ENCODE measurements around the gene RASL12. TPM values are rescaled to one million over a fixed set of nuclear protein-coding genes. Genes with fewer than 3 reads are reported as not detected.

Gene RASL12
- total RNA-seq, 1 experiment from 2014 or later, result 0.12 TPM

GRCh38 chr15:65087873-65088642 lies 20.3 kb upstream of the RASL12 start:
- Mint-ChIP-seq H3K4me1 (ENCODE audit: low read depth, unreplicated experiment) (peaks cover 9% of the 10 kb centered on the region), H3K27me3 (ENCODE audit: unreplicated experiment) (peaks cover 28% of the 10 kb centered on the region), H3K9me3 (ENCODE audit: low read depth, unreplicated experiment) (no peaks in the 10 kb centered on the region), H3K27ac (ENCODE audit: unreplicated experiment) (no peak overlapping the region), H3K36me3 (ENCODE audit: insufficient read depth, unreplicated experiment) (no peaks in the 10 kb centered on the region), H3K4me3 (ENCODE audit: low read depth, unreplicated experiment) (no peak overlapping the region)
- CTCF ChIA-PET, result interaction anchor here (0.6 to 2.2 kb wide), 4 partner anchors 13 to 207 kb away, joined by 4 to 12 read pairs (median 8); no protein-coding TSS in a partner anchor
- DNase-seq, result no peak
- intact Hi-C loops (cut with micrococcal nuclease; ENCODE audit: unreplicated experiment), result loop anchor here (2.0 kb wide), 1 partner anchor 33 kb away; no protein-coding TSS in a partner anchor
- no peak for TF ChIP-seq CTCF (IDR thresholded peaks at IDR 0.05; ENCODE audit: unreplicated experiment)
- no TSS peak for BruUV-seq (replicated peaks)

DNA sequence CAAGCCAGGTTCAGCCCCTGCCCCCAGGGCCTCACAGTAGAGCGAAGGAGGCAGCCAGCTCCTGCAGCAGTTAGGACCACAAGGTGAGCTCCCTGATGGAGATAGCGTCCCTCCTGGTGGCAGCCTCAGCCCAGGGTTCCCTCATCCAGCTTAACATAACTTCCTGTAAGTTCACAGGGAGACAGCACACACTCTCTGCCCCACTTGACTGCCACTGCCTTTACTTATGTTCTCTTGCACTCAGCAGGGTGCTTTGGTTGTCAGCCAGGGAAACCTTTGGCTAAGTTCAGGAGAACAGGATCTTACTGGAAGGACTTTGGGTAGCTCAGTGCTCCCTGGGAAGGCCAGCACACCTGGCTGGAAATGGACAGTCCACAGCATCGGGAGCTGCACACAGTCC lies 19.6 kb upstream of the RASL12 start:
- Mint-ChIP-seq H3K4me3 (ENCODE audit: low read depth, unreplicated experiment) (no peak overlapping the region), H3K9me3 (ENCODE audit: low read depth, unreplicated experiment) (no peaks in the 10 kb centered on the region), H3K36me3 (ENCODE audit: insufficient read depth, unreplicated experiment) (no peaks in the 10 kb centered on the region), H3K27me3 (ENCODE audit: unreplicated experiment) (peaks cover 35% of the 10 kb centered on the region), H3K27ac (ENCODE audit: unreplicated experiment) (no peak overlapping the region), H3K4me1 (ENCODE audit: low read depth, unreplicated experiment) (peaks cover 15% of the 10 kb centered on the region)
- intact Hi-C loops (cut with micrococcal nuclease; ENCODE audit: unreplicated experiment), result loop anchor here (2.0 kb wide), 1 partner anchor 33 kb away; no protein-coding TSS in a partner anchor
- no TSS peak for BruUV-seq (replicated peaks)
- TF ChIP-seq CTCF (IDR thresholded peaks at IDR 0.05; ENCODE audit: unreplicated experiment), result no peak
- no peak for DNase-seq
- CTCF ChIA-PET, result interaction anchor here (0.6 to 2.2 kb wide), 5 partner anchors 14 to 338 kb away, joined by 3 to 12 read pairs (median 6); no protein-coding TSS in a partner anchor

DNA sequence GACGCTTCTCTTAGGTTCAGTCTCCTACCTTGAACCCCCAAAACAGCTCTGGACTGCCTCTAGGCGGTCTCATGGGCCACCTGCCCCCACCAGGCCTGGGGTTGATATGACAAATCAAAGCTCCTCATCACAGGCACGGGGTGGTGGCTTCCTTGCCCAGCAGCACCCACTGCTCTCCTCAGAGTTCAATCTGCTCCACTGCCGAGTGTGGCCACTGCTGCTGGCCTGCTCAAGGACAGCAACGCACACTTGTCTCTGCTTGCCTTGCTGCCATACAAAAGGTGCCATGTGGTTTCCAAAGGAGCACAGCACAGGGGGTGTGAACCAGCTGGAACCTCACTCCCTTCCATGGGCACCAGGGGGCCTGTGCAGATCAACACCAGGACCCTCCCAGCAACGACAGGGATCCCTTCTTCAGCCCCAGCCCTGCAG lies 18.9 kb upstream of the RASL12 start:
- no TSS peak for BruUV-seq (replicated peaks)
- Mint-ChIP-seq H3K4me3 (ENCODE audit: low read depth, unreplicated experiment) (no peak overlapping the region), H3K9me3 (ENCODE audit: low read depth, unreplicated experiment) (no peaks in the 10 kb centered on the region), H3K27me3 (ENCODE audit: unreplicated experiment) (peaks cover 42% of the 10 kb centered on the region), H3K27ac (ENCODE audit: unreplicated experiment) (no peak overlapping the region), H3K36me3 (ENCODE audit: insufficient read depth, unreplicated experiment) (no peaks in the 10 kb centered on the region), H3K4me1 (ENCODE audit: low read depth, unreplicated experiment) (peaks cover 21% of the 10 kb centered on the region)
- CTCF ChIA-PET, result interaction anchor here (0.6 to 2.2 kb wide), 5 partner anchors 15 to 53 kb away, joined by 4 to 12 read pairs (median 6); no protein-coding TSS in a partner anchor
- no peak for DNase-seq
- no peak for TF ChIP-seq CTCF (IDR thresholded peaks at IDR 0.05; ENCODE audit: unreplicated experiment)
- intact Hi-C loops (cut with micrococcal nuclease; ENCODE audit: unreplicated experiment), result loop anchor here (2.0 kb wide), 1 partner anchor 32 kb away; no protein-coding TSS in a partner anchor

GRCh38 chr15:65085990-65086679 lies 18.3 kb upstream of the RASL12 start:
- peak; percentile 33 for TF ChIP-seq CTCF (IDR thresholded peaks at IDR 0.05; ENCODE audit: unreplicated experiment)
- Mint-ChIP-seq H3K9me3 (ENCODE audit: low read depth, unreplicated experiment) (no peaks in the 10 kb centered on the region), H3K27ac (ENCODE audit: unreplicated experiment) (no peak overlapping the region), H3K4me1 (ENCODE audit: low read depth, unreplicated experiment) (peaks cover 21% of the 10 kb centered on the region), H3K27me3 (ENCODE audit: unreplicated experiment) (peaks cover 43% of the 10 kb centered on the region), H3K36me3 (ENCODE audit: insufficient read depth, unreplicated experiment) (no peaks in the 10 kb centered on the region), H3K4me3 (ENCODE audit: low read depth, unreplicated experiment) (no peak overlapping the region)
- peak; percentile 74 for DNase-seq
- intact Hi-C loops (cut with micrococcal nuclease; ENCODE audit: unreplicated experiment), result loop anchor here (2.0 kb wide), 1 partner anchor 31 kb away; no protein-coding TSS in a partner anchor
- BruUV-seq (replicated peaks), result no TSS peak
- CTCF ChIA-PET, result interaction anchor here (1.2 to 3.1 kb wide), 5 partner anchors 15 to 52 kb away, joined by 4 to 12 read pairs (median 10); no protein-coding TSS in a partner anchor

Measured in Calu3 (cell line).